ENCODE data around the gene MAP3K8. TPM values are rescaled to one million over a fixed set of nuclear protein-coding genes. Genes with fewer than 3 reads are reported as not detected.

The MAP3K8 gene
- total and polyA plus RNA-seq, 8 donors: 8.2 to 57.3 (median 12.4) TPM

- no peak overlapping the region for H3K27ac ChIP-seq
- TF ChIP-seq CTCF (IDR thresholded peaks at IDR 0.05): no peak
- intact Hi-C loops (cut with DNase I): no loop called here
- H3K36me3 ChIP-seq: no peaks in the 10 kb centered on the region
- peaks cover 0 to 16% of the 10 kb centered on the region in 2 donors for H3K4me1 ChIP-seq
- ATAC-seq (no peak), DNase-seq (no peak)
- no peaks in the 10 kb centered on the region for H3K9me3 ChIP-seq
- no peak overlapping the region for H3K4me3 ChIP-seq
- H3K27me3 ChIP-seq: no peaks in the 10 kb centered on the region
These were observed 37.3 kb upstream of the MAP3K8 start for GRCh38 chr10:30396698-30397097.

- Histone ChIP-seq H3K9me3 (no peaks in the 10 kb centered on the region), H3K27ac (no peak overlapping the region), H3K27me3 (no peaks in the 10 kb centered on the region), H3K36me3 (no peaks in the 10 kb centered on the region), H3K4me3 (no peak overlapping the region), H3K4me1 (peaks cover 0 to 9% of the 10 kb centered on the region in 2 donors)
- no peak for DNase-seq
- ATAC-seq: no peak
- TF ChIP-seq CTCF (IDR thresholded peaks at IDR 0.05): no peak
- intact Hi-C loops (cut with DNase I): no loop called here
These were observed 35.8 kb upstream of the MAP3K8 start for GRCh38 chr10:30398193-30398592.

GRCh38 chr10:30398788-30399187, 35.2 kb upstream of the MAP3K8 start:
- no peaks in the 10 kb centered on the region for H3K36me3 ChIP-seq
- no peaks in the 10 kb centered on the region for H3K27me3 ChIP-seq
- H3K9me3 ChIP-seq: no peaks in the 10 kb centered on the region
- peaks cover 0 to 9% of the 10 kb centered on the region in 2 donors for H3K4me1 ChIP-seq
- H3K27ac ChIP-seq: no peak overlapping the region
- H3K4me3 ChIP-seq: no peak overlapping the region
- ATAC-seq: no peak
- TF ChIP-seq CTCF (IDR thresholded peaks at IDR 0.05): no peak
- no peak for DNase-seq
- intact Hi-C loops (cut with DNase I): no loop called here

- Histone ChIP-seq H3K4me3 (no peak overlapping the region), H3K36me3 (no peaks in the 10 kb centered on the region), H3K27me3 (no peaks in the 10 kb centered on the region), H3K9me3 (peaks cover 0 to 12% of the 10 kb centered on the region in 2 donors), H3K4me1 (no peaks in the 10 kb centered on the region), H3K27ac (no peak overlapping the region)
- intact Hi-C loops (cut with DNase I): no loop called here
- TF ChIP-seq CTCF (IDR thresholded peaks at IDR 0.05): no peak
- ATAC-seq (no peak), DNase-seq (no peak)
These were observed 30.5 kb upstream of the MAP3K8 start for GRCh38 chr10:30403494-30403893.

- Histone ChIP-seq H3K4me1 (no peaks in the 10 kb centered on the region), H3K27ac (no peak overlapping the region), H3K4me3 (no peak overlapping the region), H3K27me3 (no peaks in the 10 kb centered on the region), H3K36me3 (no peaks in the 10 kb centered on the region), H3K9me3 (peaks cover 0 to 12% of the 10 kb centered on the region in 2 donors)
- no peak for DNase-seq
- no peak for ATAC-seq
- TF ChIP-seq CTCF (IDR thresholded peaks at IDR 0.05): no peak
- intact Hi-C loops (cut with DNase I): no loop called here
These were observed 29.4 kb upstream of the MAP3K8 start for GRCh38 chr10:30404540-30404939.
